Astrocyte of the cerebellum (primary cell): ENCODE measurements around the gene CSNK1G2.
A peak's percentile ranks its signal among the peaks of the same experiment; 100 is the strongest.

Experiments used
- DNase-seq: peaks from one replicate; pipeline ENCODE4 v3.0.0-alpha.2; 2011; ENCODE audit warnings: low read depth
- H3K4me3 ChIP-seq: 2 replicates; pipeline ENCODE4 v1.5.1; 2011; ENCODE audit warnings: mild to moderate bottlenecking, low read depth, low read length, moderate library complexity
- in situ Hi-C: cut with HindIII; loops from 2 replicates; pipeline ENCODE4 v1.10.0; 2017; ENCODE audit warnings: low sequenced_read_pairs
- TF ChIP-seq, protein P1 (sequence below): IDR thresholded peaks from 2 replicates; pipeline ENCODE4 v1.5.1; 2012; ENCODE audit warnings: low read length, low read depth, moderate library complexity, mild to moderate bottlenecking; ENCODE audit errors: missing control alignments

The CSNK1G2 gene

DNA sequence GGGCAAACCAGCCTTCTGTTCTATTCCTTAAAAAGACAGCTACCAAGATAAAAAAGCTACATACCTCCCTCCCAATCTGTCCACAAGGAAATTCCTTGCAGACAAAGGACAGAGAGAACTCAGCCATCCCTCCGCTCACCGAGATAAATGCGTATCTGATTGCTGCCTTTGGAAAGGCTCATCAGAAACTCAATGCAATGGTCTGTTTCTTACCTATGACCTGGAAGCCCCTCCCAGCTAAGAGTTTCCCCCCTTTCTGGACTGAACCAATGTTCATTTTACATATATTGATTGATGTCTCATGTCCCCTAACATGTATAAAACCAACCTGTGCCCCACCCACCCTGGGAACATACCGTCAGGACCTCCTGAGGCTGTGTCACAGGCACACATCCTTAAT is 62.9 kb downstream of the CSNK1G2 start:
- H3K4me3 ChIP-seq = no peak overlapping the region
- in situ Hi-C loops = no loop called here
- DNase-seq = no peak
- TF ChIP-seq, protein P1, sequence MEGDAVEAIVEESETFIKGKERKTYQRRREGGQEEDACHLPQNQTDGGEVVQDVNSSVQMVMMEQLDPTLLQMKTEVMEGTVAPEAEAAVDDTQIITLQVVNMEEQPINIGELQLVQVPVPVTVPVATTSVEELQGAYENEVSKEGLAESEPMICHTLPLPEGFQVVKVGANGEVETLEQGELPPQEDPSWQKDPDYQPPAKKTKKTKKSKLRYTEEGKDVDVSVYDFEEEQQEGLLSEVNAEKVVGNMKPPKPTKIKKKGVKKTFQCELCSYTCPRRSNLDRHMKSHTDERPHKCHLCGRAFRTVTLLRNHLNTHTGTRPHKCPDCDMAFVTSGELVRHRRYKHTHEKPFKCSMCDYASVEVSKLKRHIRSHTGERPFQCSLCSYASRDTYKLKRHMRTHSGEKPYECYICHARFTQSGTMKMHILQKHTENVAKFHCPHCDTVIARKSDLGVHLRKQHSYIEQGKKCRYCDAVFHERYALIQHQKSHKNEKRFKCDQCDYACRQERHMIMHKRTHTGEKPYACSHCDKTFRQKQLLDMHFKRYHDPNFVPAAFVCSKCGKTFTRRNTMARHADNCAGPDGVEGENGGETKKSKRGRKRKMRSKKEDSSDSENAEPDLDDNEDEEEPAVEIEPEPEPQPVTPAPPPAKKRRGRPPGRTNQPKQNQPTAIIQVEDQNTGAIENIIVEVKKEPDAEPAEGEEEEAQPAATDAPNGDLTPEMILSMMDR = no peak

DNA sequence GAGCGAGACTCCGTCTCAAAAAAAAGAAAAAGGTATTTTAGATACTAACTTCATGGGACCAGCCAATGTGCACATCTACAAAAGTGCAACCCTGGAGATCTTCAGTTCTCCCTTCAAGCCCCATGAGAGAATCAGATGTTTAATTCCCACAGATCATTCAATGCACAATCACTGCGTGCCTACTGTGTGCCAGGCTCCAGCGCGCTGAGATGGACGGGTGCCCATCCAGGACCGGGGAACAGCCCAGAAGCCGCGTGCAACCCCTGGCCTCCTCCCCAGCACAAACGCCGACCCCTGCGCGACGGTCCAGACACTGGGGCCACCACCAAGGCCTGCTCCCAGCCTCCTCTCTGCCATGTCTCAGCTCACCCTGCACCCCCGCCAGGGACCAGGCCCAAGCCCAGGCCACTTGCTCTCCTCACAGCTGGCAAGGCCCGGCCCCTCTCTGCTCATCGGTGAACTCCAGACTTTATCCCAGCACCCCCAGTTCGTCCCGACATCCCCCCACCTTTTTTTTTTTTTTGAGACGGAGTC is 69.2 kb downstream of the CSNK1G2 start:
- TF ChIP-seq, protein P1 = no peak
- no peak for DNase-seq
- H3K4me3 ChIP-seq = no peak overlapping the region
- in situ Hi-C loops = no loop called here

DNA sequence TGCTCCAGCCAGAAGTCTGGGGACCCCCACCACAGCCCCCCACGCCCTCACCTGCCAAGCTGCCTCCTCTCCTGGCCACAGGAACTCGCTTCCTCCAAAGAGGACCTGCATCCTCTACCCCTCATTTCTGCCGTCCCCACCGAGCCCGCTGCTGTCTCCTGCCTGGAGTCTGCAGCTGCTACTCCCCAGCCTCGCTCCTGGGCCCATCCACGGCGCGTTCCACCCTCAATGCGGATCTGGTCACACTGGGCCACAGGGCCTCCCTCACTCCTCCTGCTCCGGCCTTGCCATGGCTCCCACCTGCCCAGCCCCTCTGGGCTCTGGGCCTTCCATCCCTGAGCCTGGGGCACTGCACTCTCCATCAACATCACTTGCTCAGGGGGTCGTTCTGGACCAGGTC is 70.2 kb downstream of the CSNK1G2 start:
- no peak for DNase-seq
- TF ChIP-seq, protein P1 = no peak
- in situ Hi-C loops = no loop called here
- H3K4me3 ChIP-seq = no peak overlapping the region

DNA sequence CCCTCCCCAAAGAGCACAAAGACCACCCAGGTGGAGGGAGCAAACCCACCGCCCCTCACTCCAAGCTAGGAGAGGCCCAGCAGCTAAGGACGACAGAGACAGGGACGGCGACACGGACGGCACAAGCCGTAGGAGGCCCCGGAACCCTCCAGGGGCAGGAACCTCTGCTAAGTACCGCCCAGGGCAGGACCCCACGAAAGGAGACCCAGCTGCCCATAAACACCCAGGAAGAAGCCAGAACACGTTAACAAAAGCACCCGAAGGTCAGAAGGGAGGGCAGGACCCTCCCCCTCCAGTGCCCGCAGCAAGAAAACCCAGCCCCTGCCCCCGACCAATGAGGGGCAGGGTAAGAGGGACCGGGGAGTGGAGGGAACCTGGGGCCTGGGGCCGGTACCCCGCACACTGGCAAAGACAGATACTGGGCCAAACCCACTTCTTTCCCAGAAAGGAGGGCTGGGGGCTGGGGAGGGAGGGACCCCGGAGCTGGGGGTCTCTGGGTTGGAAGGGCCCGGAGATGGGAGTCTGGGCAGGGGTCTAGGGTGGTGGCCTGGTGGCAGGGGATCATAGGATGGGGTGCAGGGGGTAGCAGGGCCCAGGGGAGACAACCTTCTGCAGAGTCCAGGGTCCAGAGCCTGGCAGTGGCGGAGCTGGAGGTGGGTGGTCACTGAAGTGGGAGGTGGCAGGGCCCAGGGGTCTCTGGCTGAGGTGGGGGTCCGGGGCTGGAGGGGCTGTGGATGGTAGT is 72.1 kb downstream of the CSNK1G2 start:
- no peak for DNase-seq
- H3K4me3 ChIP-seq = peak overlapping the region; percentile 4
- in situ Hi-C loops = no loop called here
- TF ChIP-seq, protein P1 = no peak

DNA sequence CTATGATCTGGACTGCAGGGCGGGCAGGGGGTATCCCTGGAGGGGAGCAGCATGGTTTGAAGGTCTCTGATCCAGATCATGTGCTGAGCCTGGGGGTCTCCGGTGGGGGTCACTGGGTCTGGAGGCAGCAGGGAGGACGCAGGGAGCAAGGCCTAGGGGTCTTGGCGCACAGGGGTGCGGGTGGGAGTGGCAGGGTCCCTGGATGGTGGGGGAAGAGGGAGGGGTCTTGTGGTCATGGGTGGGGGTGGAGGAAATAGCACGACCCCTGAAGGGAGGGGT is 72.7 kb downstream of the CSNK1G2 start:
- no peak for DNase-seq
- TF ChIP-seq, protein P1 = no peak
- in situ Hi-C loops = no loop called here
- H3K4me3 ChIP-seq = peak overlapping the region; percentile 4

DNA sequence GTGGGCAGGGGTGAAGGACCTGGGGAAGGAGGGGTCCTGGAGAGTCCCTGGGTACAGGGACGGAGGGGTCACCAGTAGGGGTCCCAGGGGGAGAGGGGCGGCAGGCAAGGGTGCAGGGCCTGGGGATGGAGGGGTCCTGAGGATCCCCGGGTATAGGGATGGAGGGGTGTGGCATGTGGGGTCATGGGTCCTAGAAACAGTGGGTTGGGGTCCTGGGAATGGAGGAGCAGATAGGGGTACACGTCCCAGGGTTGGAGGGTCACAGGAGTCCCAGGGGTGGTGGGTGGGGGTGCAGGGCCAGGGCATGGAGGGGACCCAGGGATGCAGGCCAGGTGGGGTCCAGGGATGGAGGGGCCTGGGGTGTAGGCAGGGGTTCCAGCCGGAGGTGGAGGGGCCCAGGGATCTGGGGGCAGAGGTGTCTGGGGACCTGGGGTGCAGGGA is 73.2 kb downstream of the CSNK1G2 start:
- in situ Hi-C loops = no loop called here
- no peak for DNase-seq
- TF ChIP-seq, protein P1 = no peak
- H3K4me3 ChIP-seq = peak overlapping the region; percentile 57
